GM18873 (cell line): Measurements from ENCODE around the gene ENPP6.

ENCODE experiments used
- ATAC-seq: cut with Tn5 transposase; IDR thresholded peaks from one replicate; pipeline ENCODE4 v1.9.1; 2021; ENCODE audit warnings: mild to moderate bottlenecking, moderate library complexity, moderate number of reproducible peaks; ENCODE audit not compliant: unreplicated experiment, low FRiP score

ENPP6 gene

DNA sequence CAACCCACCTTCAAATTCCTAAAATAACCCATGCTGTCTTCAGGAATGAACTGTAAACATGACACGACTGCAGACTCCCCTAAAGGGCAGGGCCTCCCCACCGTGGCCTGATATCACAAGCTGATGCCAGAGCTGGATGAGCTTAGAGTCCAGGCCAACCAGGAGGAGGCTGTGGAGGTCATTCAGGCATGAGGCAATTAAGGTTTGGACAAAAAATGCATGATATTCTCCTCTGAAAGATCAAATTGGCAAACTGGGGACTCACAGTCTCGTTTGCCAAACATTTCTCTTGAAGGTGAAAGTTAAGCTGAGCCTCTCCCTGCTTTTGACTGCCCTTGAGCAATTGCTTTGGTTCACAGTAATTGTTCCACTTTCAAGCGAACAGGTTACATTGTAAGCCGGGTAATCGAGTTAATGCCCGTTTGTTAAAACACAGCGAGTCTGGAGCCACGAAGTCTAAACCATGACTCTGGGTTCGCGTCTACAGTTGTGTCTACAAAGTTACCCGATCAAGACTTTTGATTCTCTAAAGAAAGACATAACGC is 105.6 kb downstream of the ENPP6 start:
- ATAC-seq: no peak

GRCh38 chr4:184111233-184111832 is 106.3 kb downstream of the ENPP6 start:
- no peak for ATAC-seq

- no peak for ATAC-seq
These were observed 107.0 kb downstream of the ENPP6 start for GRCh38 chr4:184110452-184111224.

DNA sequence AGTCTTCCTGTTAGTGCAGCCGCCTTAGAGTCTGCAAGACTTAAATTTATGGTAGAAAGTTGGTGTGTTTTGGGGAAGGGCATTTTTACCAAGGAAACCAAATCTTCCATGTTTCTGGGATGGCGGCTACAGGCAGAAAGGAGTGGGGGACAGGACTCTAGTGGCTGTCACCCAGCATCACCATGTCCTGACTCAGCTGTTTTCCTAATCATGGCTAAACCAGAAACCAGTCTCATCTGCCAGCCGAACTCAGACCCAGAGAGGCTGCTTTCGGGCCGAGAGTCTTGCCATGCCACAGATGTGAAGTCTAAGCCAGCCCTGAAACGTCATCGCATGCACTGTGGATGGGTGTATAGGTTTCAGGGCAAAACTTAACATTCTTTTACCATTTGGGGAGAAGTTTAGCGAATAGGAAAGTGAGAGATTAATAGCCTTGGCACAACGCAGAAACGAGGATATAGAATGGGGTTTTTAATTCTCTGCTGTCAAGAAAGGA is 109.6 kb downstream of the ENPP6 start:
- ATAC-seq: no peak

DNA sequence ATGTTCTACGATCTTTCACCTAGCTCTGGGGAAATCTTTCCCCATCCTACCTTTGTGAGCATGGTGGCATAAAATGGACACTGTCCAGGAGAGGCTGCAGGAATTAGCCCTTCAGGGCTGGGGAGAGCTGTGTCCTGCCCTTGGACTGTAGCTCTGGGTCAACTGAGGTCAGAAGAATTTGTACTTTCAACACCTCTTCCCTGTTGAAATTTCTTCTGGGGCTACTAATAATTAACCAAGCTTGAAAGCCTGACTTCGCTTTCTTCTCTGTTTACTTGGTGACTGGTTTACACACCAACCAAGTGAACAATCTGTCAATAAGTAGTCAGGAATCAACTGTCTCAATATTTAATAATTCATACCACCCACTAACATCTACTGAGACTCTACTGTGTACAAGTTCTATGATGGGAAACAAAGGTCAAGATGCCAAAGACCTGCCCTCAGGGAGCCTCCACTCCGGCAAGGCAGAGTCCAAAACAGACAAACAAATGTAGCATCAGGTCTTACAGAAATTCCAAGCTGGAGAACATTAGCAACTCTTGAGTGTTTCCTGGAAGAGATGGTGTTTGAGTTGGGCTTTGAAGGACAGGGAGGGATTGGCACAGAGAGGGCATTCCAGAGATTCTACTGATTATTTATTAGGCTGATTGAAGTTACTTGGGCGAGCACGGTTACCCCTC is 113.1 kb downstream of the ENPP6 start:
- ATAC-seq: no peak

- no peak for ATAC-seq
These were observed 114.0 kb downstream of the ENPP6 start for GRCh38 chr4:184103527-184104264.

DNA sequence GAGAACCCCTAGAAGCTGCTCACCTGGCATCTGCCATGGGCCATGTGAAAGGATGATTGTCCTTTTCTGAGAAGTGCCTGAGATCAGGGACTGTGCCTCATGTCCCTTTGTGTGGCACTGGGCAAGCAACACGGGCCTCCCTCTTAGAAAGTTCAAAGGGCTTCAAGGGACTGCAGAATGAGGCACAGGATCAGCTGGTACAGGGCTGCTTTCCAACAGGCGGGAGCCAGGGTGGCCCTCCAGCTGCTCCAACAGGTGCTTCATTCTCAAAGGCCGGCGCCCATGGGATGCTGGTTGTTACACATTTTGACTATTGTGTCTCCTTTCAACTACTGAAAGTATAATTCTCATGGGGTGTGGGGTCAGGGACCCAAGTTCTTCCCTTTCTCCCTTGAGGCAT is 114.7 kb downstream of the ENPP6 start:
- ATAC-seq: no peak

DNA sequence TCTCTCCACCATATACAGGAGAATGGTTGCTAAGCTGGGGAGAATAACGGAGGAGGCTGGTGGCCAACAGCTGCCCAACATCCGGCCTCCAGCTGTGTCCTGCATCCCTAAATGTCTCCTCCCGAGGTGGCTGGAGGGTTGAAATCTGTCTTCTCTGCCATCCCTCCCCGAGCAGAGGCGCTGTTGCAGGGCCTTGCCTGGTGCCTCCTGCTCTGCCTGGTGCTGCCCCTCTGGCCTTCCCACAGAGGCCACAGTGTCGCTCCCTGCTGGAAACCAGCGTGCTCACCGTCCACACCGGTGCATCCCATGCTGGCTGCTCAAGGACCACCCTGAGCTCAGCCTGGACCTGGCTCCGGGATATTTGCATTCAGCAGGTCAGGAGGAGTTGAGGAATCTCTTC is 115.2 kb downstream of the ENPP6 start:
- no peak for ATAC-seq

DNA sequence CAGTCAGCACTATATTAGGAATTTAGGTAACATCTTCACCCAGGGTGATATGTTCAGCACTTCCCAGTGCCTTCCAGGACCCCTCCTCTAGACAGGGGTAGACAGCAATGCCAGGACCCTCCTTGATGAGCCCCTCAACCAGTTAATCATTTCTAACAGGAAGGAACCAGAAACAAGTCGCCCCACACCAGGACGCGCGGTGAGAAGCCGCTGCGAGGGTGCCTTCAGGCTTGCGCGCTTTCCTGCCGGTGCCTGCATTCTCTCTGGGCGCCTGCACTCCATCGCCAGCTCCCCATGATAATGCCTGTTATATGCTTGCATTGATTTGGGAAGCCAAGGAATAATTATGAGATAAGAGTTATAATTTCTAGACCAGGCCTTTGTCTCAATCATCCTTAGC is 116.0 kb downstream of the ENPP6 start:
- no peak for ATAC-seq

DNA sequence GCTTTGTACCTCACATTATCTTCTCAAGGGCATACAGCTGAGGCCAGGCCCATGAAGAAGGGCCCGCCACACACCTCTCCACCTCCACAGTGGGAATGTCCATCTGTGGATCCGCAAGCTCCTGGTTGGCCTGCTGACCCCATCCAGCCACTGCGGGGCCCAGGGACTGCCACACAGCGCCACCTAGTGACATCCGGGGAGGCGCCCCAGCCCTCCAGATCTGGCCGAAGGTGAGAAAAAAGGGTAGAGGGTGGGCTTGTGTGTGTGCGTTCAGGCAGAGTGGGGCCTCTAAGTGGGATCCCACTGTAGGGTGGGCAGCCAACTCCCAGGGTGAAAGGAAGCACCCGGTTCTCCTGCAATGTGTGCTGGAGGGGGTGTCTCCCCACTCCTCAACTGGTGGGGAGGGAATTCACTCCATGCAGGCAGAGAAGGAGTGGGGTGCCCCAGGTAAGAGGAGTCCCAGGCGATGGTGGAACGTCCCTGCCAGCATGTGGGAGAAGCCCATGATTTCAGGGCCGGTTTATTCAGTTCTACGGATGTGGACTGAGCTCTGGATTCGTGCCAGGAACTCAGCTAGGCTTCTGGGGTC is 117.3 kb downstream of the ENPP6 start:
- no peak for ATAC-seq

DNA sequence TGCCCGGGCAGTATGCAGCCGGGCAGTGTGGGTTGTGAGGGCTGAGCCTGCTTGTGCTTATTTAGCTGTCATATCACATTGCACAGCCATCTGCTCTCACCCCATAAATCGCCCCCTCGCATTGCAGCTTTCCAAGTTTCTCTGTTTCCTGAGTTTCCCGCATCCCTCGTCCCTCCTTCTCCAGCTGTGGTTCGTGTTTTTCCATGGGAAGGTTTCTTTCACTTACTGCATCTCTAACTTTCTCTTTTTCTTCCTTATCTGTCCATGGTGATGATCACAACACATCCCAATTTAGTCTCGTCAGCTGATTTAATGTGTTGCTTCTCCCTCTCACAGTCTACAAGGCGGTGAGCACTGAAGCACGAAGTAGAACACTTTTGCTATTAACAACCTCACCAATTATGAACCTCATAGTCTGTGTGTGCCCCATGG is 118.1 kb downstream of the ENPP6 start:
- no peak for ATAC-seq

GRCh38 chr4:184099000-184099399 is 118.7 kb downstream of the ENPP6 start:
- ATAC-seq: no peak

- ATAC-seq: no peak
These were observed 119.9 kb downstream of the ENPP6 start for GRCh38 chr4:184097815-184098214.

DNA sequence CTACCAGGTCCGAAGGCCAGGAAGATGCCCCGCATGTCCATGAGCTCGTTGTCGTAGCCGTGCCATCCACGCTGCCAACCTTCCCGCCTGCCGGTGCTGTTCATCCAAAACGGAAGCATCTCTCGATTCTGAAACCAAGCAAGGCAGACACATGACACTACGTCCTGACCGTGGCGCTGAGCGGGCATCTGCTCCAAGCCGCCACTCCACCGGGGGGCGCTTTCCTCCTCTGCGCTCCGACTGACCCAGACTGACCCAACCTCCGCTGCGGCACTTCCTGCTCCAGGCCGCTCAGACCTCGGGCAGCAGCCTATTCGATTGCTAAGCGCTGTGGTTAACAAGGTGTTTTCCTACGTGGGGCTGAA is 120.5 kb downstream of the ENPP6 start:
- no peak for ATAC-seq

DNA sequence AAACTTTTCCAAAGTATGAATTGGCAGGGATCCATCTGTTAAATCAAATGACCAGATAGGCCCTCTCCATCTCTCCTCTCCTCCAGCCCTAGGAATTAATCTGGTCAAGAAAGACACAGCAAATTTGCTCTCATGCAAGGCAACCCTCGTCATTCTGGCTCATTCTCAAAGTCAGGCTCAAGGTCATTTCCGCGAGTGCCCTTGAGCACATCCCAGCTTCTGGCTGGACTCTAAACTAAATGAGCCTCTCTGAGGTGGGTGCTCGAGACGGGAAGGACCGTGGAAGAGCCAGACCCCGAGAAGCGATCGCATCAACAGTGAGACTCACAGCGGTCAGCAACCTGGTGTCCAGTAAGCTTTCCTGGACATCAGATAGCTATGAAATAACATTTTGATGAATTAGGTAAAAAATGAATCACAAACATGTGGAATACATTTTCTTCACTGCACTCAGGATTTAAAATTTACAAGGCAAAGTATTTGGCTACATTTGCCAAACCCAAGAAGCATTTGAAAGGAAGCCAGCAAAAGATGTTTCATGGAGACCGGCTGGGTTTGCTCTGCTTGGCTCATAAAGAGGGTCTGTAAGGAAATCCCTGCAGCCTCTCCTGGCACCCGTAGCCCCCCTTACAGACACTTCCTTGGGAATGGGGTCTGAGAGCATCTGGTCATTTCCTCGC is 121.0 kb downstream of the ENPP6 start:
- no peak for ATAC-seq

GRCh38 chr4:184094532-184095159 is 123.0 kb downstream of the ENPP6 start:
- no peak for ATAC-seq

DNA sequence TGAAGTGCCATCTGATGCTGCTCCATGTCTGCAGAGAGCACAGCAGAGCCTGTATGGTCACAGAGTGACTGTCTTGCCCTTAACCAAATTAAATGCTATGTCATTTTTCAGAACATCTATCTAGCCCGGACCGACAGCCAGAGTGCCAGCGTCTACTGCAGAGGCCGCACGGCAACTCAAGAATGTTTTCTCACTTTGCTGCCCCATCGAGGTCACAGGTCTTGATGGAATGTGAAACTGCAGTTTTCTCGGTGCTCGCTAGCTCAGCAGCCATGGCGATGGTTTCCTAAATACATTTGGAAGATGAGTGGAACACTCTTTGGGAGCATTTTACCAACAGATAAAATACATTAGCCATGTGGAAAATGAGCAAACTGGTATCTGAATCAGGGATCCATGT is 125.7 kb downstream of the ENPP6 start:
- ATAC-seq: no peak

DNA sequence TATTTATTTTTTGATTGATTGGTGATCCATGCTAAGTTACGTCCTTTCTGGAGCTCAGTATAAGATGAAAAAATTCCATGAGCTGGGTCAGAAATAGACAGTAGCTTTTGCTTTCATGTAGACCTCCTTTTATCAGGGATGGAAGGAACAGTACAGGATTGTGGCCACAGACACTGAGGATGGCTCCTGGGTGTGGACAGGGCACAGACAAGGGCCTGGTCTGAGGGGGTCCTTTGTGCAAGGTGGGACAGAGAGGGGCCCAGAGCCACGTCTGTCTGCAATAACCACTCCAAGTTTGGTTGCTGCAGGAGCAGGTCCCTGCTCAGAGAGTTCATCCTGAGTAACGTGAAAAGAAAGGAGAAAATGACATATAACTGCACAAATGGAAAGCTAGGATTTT is 127.1 kb downstream of the ENPP6 start:
- no peak for ATAC-seq

- no peak for ATAC-seq
These were observed 137.0 kb downstream of the ENPP6 start for GRCh38 chr4:184080674-184081073.
